ENCODE results near the gene MED10. TPM values are rescaled to one million over a fixed set of nuclear protein-coding genes. Genes with fewer than 3 reads are reported as not detected.

Gene MED10
- polyA plus RNA-seq, 1 donor (not counting 4 experiments of a cell fraction or from before 2014, with no cell fraction given) = 38.8 TPM

GRCh38 chr5:6405591-6405990 lies 27.2 kb upstream of the MED10 start:
- dilution Hi-C loops (cut with MboI; ENCODE audit: extremely low pct_ligation_motif_present, low sequenced_read_pairs) = no loop called here
- Histone ChIP-seq H3K4me1 (ENCODE audit: control insufficient read depth, extremely low read depth, insufficient read depth, low read length) (peaks cover 20% of the 10 kb centered on the region), H3K4me3 (ENCODE audit: control insufficient read depth in 2 of 3, extremely low read depth in 1 of 3, insufficient read depth in 2 of 3, low read depth in 1 of 3, low read length in 3 of 3) (no peak overlapping the region), H3K27me3 (ENCODE audit: control insufficient read depth, extremely low read depth, insufficient read depth, low read length) (no peaks in the 10 kb centered on the region), H4K20me1 (ENCODE audit: control insufficient read depth, extremely low read depth, insufficient read depth, low read length) (no peaks in the 10 kb centered on the region), H2AFZ (ENCODE audit: control insufficient read depth, low read length) (no peak overlapping the region), H3K9me1 (ENCODE audit: control insufficient read depth, extremely low read depth, insufficient read depth, low read length) (no peaks in the 10 kb centered on the region), H3K4me2 (ENCODE audit: control insufficient read depth, extremely low read depth, insufficient read depth, low read depth, low read length) (no peak overlapping the region), H3K9me3 (ENCODE audit: control insufficient read depth, low read depth, low read length) (no peaks in the 10 kb centered on the region), H3K36me3 (ENCODE audit: control insufficient read depth in 2 of 2, extremely low read depth in 1 of 2, insufficient read depth in 2 of 2, low read length in 2 of 2) (no peaks in the 10 kb centered on the region), H3K79me2 (ENCODE audit: control insufficient read depth, insufficient read depth, low read length) (no peaks in the 10 kb centered on the region), H3K27ac (ENCODE audit: control insufficient read depth, insufficient read depth, low read length) (no peak overlapping the region), H3K9ac (ENCODE audit: control insufficient read depth, extremely low read depth, insufficient read depth, low read length) (no peak overlapping the region)
- TF ChIP-seq CTCF (optimal IDR thresholded peaks at IDR 0.05 in 1 of 3, IDR thresholded peaks at IDR 0.05 in 1 of 3, conservative IDR thresholded peaks at IDR 0.05 in 1 of 3; ENCODE audit: extremely low read depth in 1 of 3, insufficient read depth in 2 of 3, low read length in 3 of 3) (no peak), EZH2 (IDR thresholded peaks at IDR 0.05; ENCODE audit: low read length) (no peak)
- DNase-seq (ENCODE audit: low read depth, low spot score) = no peak
- no peak for FAIRE-seq

GRCh38 chr5:6404129-6404528 lies 25.8 kb upstream of the MED10 start:
- H4K20me1 ChIP-seq (ENCODE audit: control insufficient read depth, extremely low read depth, insufficient read depth, low read length) = no peaks in the 10 kb centered on the region
- peaks cover 29% of the 10 kb centered on the region for H3K4me1 ChIP-seq (ENCODE audit: control insufficient read depth, extremely low read depth, insufficient read depth, low read length)
- H3K9ac ChIP-seq (ENCODE audit: control insufficient read depth, extremely low read depth, insufficient read depth, low read length) = no peak overlapping the region
- H3K27ac ChIP-seq (ENCODE audit: control insufficient read depth, insufficient read depth, low read length) = no peak overlapping the region
- no peaks in the 10 kb centered on the region for H3K36me3 ChIP-seq (ENCODE audit: control insufficient read depth in 2 of 2, extremely low read depth in 1 of 2, insufficient read depth in 2 of 2, low read length in 2 of 2)
- DNase-seq (ENCODE audit: low read depth, low spot score) = no peak
- no peak for FAIRE-seq
- H3K4me3 ChIP-seq (ENCODE audit: control insufficient read depth in 2 of 3, extremely low read depth in 1 of 3, insufficient read depth in 2 of 3, low read depth in 1 of 3, low read length in 3 of 3) = no peak overlapping the region
- H3K79me2 ChIP-seq (ENCODE audit: control insufficient read depth, insufficient read depth, low read length) = no peaks in the 10 kb centered on the region
- TF ChIP-seq CTCF (optimal IDR thresholded peaks at IDR 0.05 in 1 of 3, IDR thresholded peaks at IDR 0.05 in 1 of 3, conservative IDR thresholded peaks at IDR 0.05 in 1 of 3; ENCODE audit: extremely low read depth in 1 of 3, insufficient read depth in 2 of 3, low read length in 3 of 3) = no peak
- no peak for TF ChIP-seq EZH2 (IDR thresholded peaks at IDR 0.05; ENCODE audit: low read length)
- no peak overlapping the region for H3K4me2 ChIP-seq (ENCODE audit: control insufficient read depth, extremely low read depth, insufficient read depth, low read depth, low read length)
- no peaks in the 10 kb centered on the region for H3K9me3 ChIP-seq (ENCODE audit: control insufficient read depth, low read depth, low read length)
- H3K27me3 ChIP-seq (ENCODE audit: control insufficient read depth, extremely low read depth, insufficient read depth, low read length) = no peaks in the 10 kb centered on the region
- dilution Hi-C loops (cut with MboI; ENCODE audit: extremely low pct_ligation_motif_present, low sequenced_read_pairs) = no loop called here
- no peaks in the 10 kb centered on the region for H3K9me1 ChIP-seq (ENCODE audit: control insufficient read depth, extremely low read depth, insufficient read depth, low read length)
- no peak overlapping the region for H2AFZ ChIP-seq (ENCODE audit: control insufficient read depth, low read length)

All from keratinocyte (primary cell).